Esophagus muscularis mucosa (tissue), 4 donors: ENCODE measurements around the gene AK4. TPM values are rescaled to one million over a fixed set of nuclear protein-coding genes. Genes with fewer than 3 reads are reported as not detected.

Source experiments
- DNase-seq: peaks from one replicate; pipeline ENCODE4 v3.0.0-alpha.2; 2017; ENCODE audit errors: extremely low spot score
- H3K27ac ChIP-seq, 4 donors: fragments of 200-600 bp; sonication (generic); replicated peaks in 1 of 4; 1 replicate in 3 of 4; 2 replicates in 1 of 4; pipeline ENCODE4 v1.5.1; 2016 to 2019; ENCODE audit warnings: mild to moderate bottlenecking in 1 of 4
- H3K27me3 ChIP-seq, 4 donors: fragments of 200-600 bp; sonication (generic); one replicate each; pipeline versions ENCODE4 v1.5.1 to v1.6.0; 2016 to 2019
- H3K36me3 ChIP-seq, 4 donors: fragments of 200-600 bp; sonication (generic); one replicate each; pipeline ENCODE4 v1.5.1; 2016 to 2019
- H3K4me1 ChIP-seq, 4 donors: fragments of 200-600 bp; sonication (generic); one replicate each; pipeline ENCODE4 v1.5.1; 2016 to 2019
- H3K4me3 ChIP-seq, 4 donors: fragments of 200-600 bp; sonication (generic); 1 replicate in 2 of 4; 2 replicates in 2 of 4; pipeline ENCODE4 v1.5.1; 2016 to 2019; ENCODE audit warnings: mild to moderate bottlenecking in 4 of 4, moderate library complexity in 1 of 4
- H3K9me3 ChIP-seq, 4 donors: fragments of 200-600 bp; sonication (generic); 1 replicate in 3 of 4; 2 replicates in 1 of 4; pipeline ENCODE4 v1.5.1; 2016 to 2019
- CTCF ChIP-seq, 3 experiments: fragments of 200-600 bp in 2 of 3; fragments of 450-650 bp in 1 of 3; sonication (generic) in 2 of 3; IDR thresholded peaks; one replicate each; pipeline ENCODE4 v1.5.1; 2017 to 2019; ENCODE audit warnings: antibody characterized with exemption in 3 of 3, mild to moderate bottlenecking in 2 of 3, moderate library complexity in 1 of 3
- EP300 ChIP-seq: sonication (generic); formaldehyde crosslinking; IDR thresholded peaks from one replicate; pipeline ENCODE4 v1.6.1; 2017; ENCODE audit warnings: antibody characterized with exemption
- POLR2A ChIP-seq: fragments of 450-650 bp; IDR thresholded peaks from one replicate; pipeline ENCODE4 v1.6.1; 2017; ENCODE audit warnings: antibody characterized with exemption, moderate library complexity, mild to moderate bottlenecking, low read depth
- POLR2AphosphoS5 ChIP-seq, 2 donors: sonication (generic); formaldehyde crosslinking; IDR thresholded peaks; one replicate each; pipeline ENCODE4 v1.6.1; 2017; ENCODE audit warnings: antibody characterized with exemption in 2 of 2
- WGBS: methylation state at CpG from one replicate; pipeline ENCODE4 v1.1.5; 2018; 5-methylcytosine and 5-hydroxymethylcytosine counted together
- intact Hi-C: fragments of 100-400 bp; cut with DNase I; formaldehyde crosslinking; loops from one replicate; pipeline ENCODE4 v1.15.1; 2023
- total RNA-seq, 4 donors: library from RNA; depleted of rRNA; stranded (reverse); fragments of >200 nt; gene quantifications; one replicate each; pipeline versions ENCODE4 v1.1.0 to v1.2.1, GENCODE V29; 2016

AK4 gene
- total RNA-seq, 4 donors from 2014 or later: 41.1 to 66.0 (median 51.2) TPM

- no peak for DNase-seq
- Histone ChIP-seq H3K27me3 (no peaks in the 10 kb centered on the region), H3K27ac (no peak overlapping the region), H3K4me3 (no peak overlapping the region), H3K4me1 (peaks cover 4 to 24% (median 11%) of the 10 kb centered on the region in 4 donors), H3K9me3 (no peaks in the 10 kb centered on the region), H3K36me3 (peaks cover 0 to 3% (median 0%) of the 10 kb centered on the region in 4 donors)
- intact Hi-C loops: no loop called here
- TF ChIP-seq POLR2AphosphoS5 (IDR thresholded peaks at IDR 0.05) (no peak), CTCF (IDR thresholded peaks at IDR 0.05) (no peak), EP300 (no peak), POLR2A (no peak)
- WGBS: 97% methylated on average over 2 of the region's 2 CpGs
Measured at GRCh38 chr1:65200411-65200810, 52.4 kb downstream of the AK4 start.

GRCh38 chr1:65206836-65207235, 58.8 kb downstream of the AK4 start:
- Histone ChIP-seq H3K9me3 (no peaks in the 10 kb centered on the region), H3K4me3 (no peak overlapping the region), H3K4me1 (peaks cover 7 to 22% (median 10%) of the 10 kb centered on the region in 4 donors), H3K36me3 (no peaks in the 10 kb centered on the region), H3K27me3 (no peaks in the 10 kb centered on the region), H3K27ac (no peak overlapping the region)
- no peak for DNase-seq
- intact Hi-C loops: loop anchor here (5.0 kb wide), 2 partner anchors 55 to 145 kb away; no protein-coding TSS in a partner anchor
- TF ChIP-seq POLR2AphosphoS5 (IDR thresholded peaks at IDR 0.05) (no peak), EP300 (no peak), POLR2A (no peak), CTCF (IDR thresholded peaks at IDR 0.05) (no peak)
- WGBS: 96% methylated on average over 2 of the region's 2 CpGs

- no peak overlapping the region for H3K27ac ChIP-seq
- no peak for DNase-seq
- peaks cover 7 to 22% (median 10%) of the 10 kb centered on the region in 4 donors for H3K4me1 ChIP-seq
- intact Hi-C loops: loop anchor here (5.0 kb wide), 2 partner anchors 55 to 145 kb away; no protein-coding TSS in a partner anchor
- 63% methylated on average over 4 of the region's 4 CpGs for WGBS
- no peaks in the 10 kb centered on the region for H3K27me3 ChIP-seq
- H3K9me3 ChIP-seq: no peaks in the 10 kb centered on the region
- no peak overlapping the region for H3K4me3 ChIP-seq
- H3K36me3 ChIP-seq: no peaks in the 10 kb centered on the region
- TF ChIP-seq EP300: no peak
- TF ChIP-seq CTCF (IDR thresholded peaks at IDR 0.05): no peak
- TF ChIP-seq POLR2A: no peak
- no peak for TF ChIP-seq POLR2AphosphoS5 (IDR thresholded peaks at IDR 0.05)
Measured at GRCh38 chr1:65207317-65207716, 59.3 kb downstream of the AK4 start.

GRCh38 chr1:65208563-65208973, 60.6 kb downstream of the AK4 start:
- TF ChIP-seq POLR2AphosphoS5 (IDR thresholded peaks at IDR 0.05) (no peak), CTCF (IDR thresholded peaks at IDR 0.05) (no peak), EP300 (no peak), POLR2A (no peak)
- intact Hi-C loops: loop anchor here (5.0 kb wide), 2 partner anchors 56 to 146 kb away; no protein-coding TSS in a partner anchor
- WGBS: 85% methylated on average over 8 of the region's 8 CpGs

More at GRCh38 chr1:65208563-65208973, 60.6 kb downstream of the AK4 start:
- DNase-seq: no peak
- Histone ChIP-seq H3K27ac (no peak overlapping the region), H3K9me3 (no peaks in the 10 kb centered on the region), H3K27me3 (no peaks in the 10 kb centered on the region), H3K36me3 (no peaks in the 10 kb centered on the region), H3K4me3 (no peak overlapping the region), H3K4me1 (peaks cover 7 to 30% (median 11%) of the 10 kb centered on the region in 4 donors)
